ENCODE results near the gene DCLK1.

- TF ChIP-seq REST (IDR thresholded peaks at IDR 0.05; ENCODE audit: insufficient read depth in 1 of 2, low read depth in 2 of 2, low read length in 2 of 2) = no peak
- TF ChIP-seq POLR2AphosphoS5 (IDR thresholded peaks at IDR 0.05; ENCODE audit: low read depth, low read length) = no peak
Observed at GRCh38 chr13:36154567-36155291, 23.5 kb upstream of the DCLK1 start.
